Measurements from ENCODE around the gene GALNT10. TPM values are rescaled to one million over a fixed set of nuclear protein-coding genes. Genes with fewer than 3 reads are reported as not detected.
A peak's percentile ranks its signal among the peaks of the same experiment; 100 is the strongest.

Gene GALNT10
- total and polyA plus RNA-seq, 12 donors = 3.1 to 19.0 (median 11.7) TPM

DNA sequence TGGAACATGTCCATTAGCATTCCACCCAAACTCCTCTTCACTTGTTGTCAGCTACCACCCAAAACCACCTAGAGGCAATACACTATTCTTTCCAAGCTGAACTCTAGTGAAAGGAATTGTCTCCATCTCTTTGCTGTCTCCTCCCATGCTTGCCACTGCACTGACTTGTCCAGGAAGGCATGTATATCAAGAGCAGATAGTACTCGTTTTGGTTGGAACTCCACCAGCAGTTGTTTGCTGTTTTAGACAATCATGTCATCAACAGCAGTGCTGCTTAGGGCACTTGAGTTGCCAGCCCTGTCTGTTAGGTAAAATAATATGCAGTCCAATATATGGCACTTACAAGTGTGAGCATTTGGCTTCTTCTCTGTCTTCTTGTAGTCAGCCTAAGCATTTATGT is 175.3 kb downstream of the GALNT10 start:
- no peaks in the 10 kb centered on the region for H3K36me3 ChIP-seq
- no peak for TF ChIP-seq CTCF (IDR thresholded peaks at IDR 0.05)
- ATAC-seq = peak in 1 of 8 donors; percentile 31
- DNase-seq = no peak
- no peaks in the 10 kb centered on the region for H3K9me3 ChIP-seq
- H3K27me3 ChIP-seq = no peaks in the 10 kb centered on the region
- H3K4me1 ChIP-seq = peaks cover 0 to 68% (median 55%) of the 10 kb centered on the region in 9 donors
- intact Hi-C loops (cut with DNase I) = no loop called here
- no peak overlapping the region for H3K4me3 ChIP-seq
- peak overlapping the region in 5 of 10 donors; percentile 48 to 87 (median 74) for H3K27ac ChIP-seq
- 13 to 16% methylated on average over 1 of the region's 1 CpG for WGBS, 2 donors

GRCh38 chr5:154366353-154366752 is 175.8 kb downstream of the GALNT10 start:
- no peak for TF ChIP-seq CTCF (IDR thresholded peaks at IDR 0.05)
- H3K9me3 ChIP-seq = no peaks in the 10 kb centered on the region
- H3K4me1 ChIP-seq = peaks cover under 1 to 74% (median 60%) of the 10 kb centered on the region in 9 donors
- peak overlapping the region in 6 of 10 donors; percentile 48 to 87 (median 74) for H3K27ac ChIP-seq
- no peak overlapping the region for H3K4me3 ChIP-seq
- H3K36me3 ChIP-seq = no peaks in the 10 kb centered on the region
- intact Hi-C loops (cut with DNase I) = no loop called here
- no peaks in the 10 kb centered on the region for H3K27me3 ChIP-seq
- WGBS, 2 donors = 56 to 74% methylated on average over 2 of the region's 2 CpGs
- DNase-seq = no peak
- no peak for ATAC-seq

- 96% methylated on average over 1 of the region's 1 CpG for WGBS, 2 donors
- peak overlapping the region in 8 of 10 donors; percentile 42 to 87 (median 72) for H3K27ac ChIP-seq
- ATAC-seq = no peak
Observed at GRCh38 chr5:154367101-154367500, 176.6 kb downstream of the GALNT10 start.

GRCh38 chr5:154368041-154368800 is 177.7 kb downstream of the GALNT10 start:
- TF ChIP-seq CTCF (IDR thresholded peaks at IDR 0.05) = no peak
- H3K36me3 ChIP-seq = no peaks in the 10 kb centered on the region
- WGBS, 2 donors = 43 to 55% methylated on average over 6 of the region's 6 CpGs
- H3K4me3 ChIP-seq = no peak overlapping the region
- DNase-seq = peak in 1 of 2 donors; percentile 38
- H3K27ac ChIP-seq = peak overlapping the region in 8 of 10 donors; percentile 42 to 87 (median 72)
- ATAC-seq = peak; percentile 51 to 83 (median 75)
- peaks cover 2 to 86% (median 71%) of the 10 kb centered on the region in 9 donors for H3K4me1 ChIP-seq
- intact Hi-C loops (cut with DNase I) = no loop called here
- no peaks in the 10 kb centered on the region for H3K9me3 ChIP-seq
- H3K27me3 ChIP-seq = no peaks in the 10 kb centered on the region

More at GRCh38 chr5:154367101-154367500, 176.6 kb downstream of the GALNT10 start:
- H3K9me3 ChIP-seq = no peaks in the 10 kb centered on the region
- H3K27me3 ChIP-seq = no peaks in the 10 kb centered on the region
- DNase-seq = no peak
- peaks cover 2 to 81% (median 68%) of the 10 kb centered on the region in 9 donors for H3K4me1 ChIP-seq
- no peaks in the 10 kb centered on the region for H3K36me3 ChIP-seq
- intact Hi-C loops (cut with DNase I) = no loop called here
- TF ChIP-seq CTCF (IDR thresholded peaks at IDR 0.05) = no peak
- H3K4me3 ChIP-seq = no peak overlapping the region

Data from heart right ventricle (tissue), 16 donors.